Astrocyte of the spinal cord (primary cell): Measurements from ENCODE around the gene DRD2.
A peak's percentile ranks its signal among the peaks of the same experiment; 100 is the strongest.

Experiments
- DNase-seq: peaks from one replicate; pipeline ENCODE4 v3.0.0; 2011; ENCODE audit warnings: low read depth, low spot score
- H3K4me3 ChIP-seq: 2 replicates; pipeline ENCODE4 v1.5.1; 2011; ENCODE audit warnings: low read depth, mild to moderate bottlenecking, low read length, moderate library complexity
- CTCF ChIP-seq: IDR thresholded peaks from 2 replicates; pipeline ENCODE4 v1.5.1; 2012; ENCODE audit warnings: low read depth, mild to moderate bottlenecking, low read length, inconsistent platforms
- in situ Hi-C: cut with HindIII; loops from 2 replicates; pipeline ENCODE4 v1.10.0; 2017; ENCODE audit warnings: low sequenced_read_pairs

The DRD2 gene

GRCh38 chr11:113377681-113378412 is 97.4 kb downstream of the DRD2 start:
- DNase-seq = no peak
- in situ Hi-C loops = no loop called here
- TF ChIP-seq CTCF = no peak
- no peak overlapping the region for H3K4me3 ChIP-seq

GRCh38 chr11:113376156-113376555 is 99.0 kb downstream of the DRD2 start:
- H3K4me3 ChIP-seq = no peak overlapping the region
- in situ Hi-C loops = no loop called here
- no peak for DNase-seq
- TF ChIP-seq CTCF = no peak

GRCh38 chr11:113375402-113375801 is 99.8 kb downstream of the DRD2 start:
- no peak overlapping the region for H3K4me3 ChIP-seq
- TF ChIP-seq CTCF = no peak
- in situ Hi-C loops = no loop called here
- no peak for DNase-seq

DNA sequence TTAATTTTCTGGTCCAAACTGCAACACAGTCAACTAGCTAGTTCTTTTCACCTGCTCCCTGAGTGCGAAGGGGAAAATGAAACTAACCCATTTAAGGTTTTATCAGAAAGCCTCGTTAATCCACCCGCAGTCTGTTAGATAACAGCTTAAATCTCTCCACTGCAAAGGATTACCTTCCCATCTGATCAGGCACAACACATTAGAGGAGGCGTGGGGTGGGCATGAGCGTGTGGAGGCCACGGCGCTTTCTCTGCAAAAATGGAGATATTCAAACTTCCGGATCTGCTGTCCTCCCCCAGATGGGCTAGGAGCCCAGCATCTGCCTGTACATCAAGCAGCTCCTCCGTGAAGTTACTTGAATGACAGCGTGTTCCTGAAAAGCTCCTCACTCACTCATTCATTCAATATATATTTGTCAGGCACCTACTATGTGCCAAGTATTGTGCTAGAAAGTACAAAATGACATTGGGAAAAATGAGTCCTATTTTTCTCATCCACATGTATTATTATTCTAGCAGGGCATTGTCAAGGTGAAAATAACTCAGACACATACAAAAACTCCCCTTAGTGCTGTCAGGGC is 101.1 kb downstream of the DRD2 start:
- no peak for DNase-seq
- H3K4me3 ChIP-seq = no peak overlapping the region
- in situ Hi-C loops = no loop called here
- TF ChIP-seq CTCF = no peak

GRCh38 chr11:113373306-113373705 is 101.9 kb downstream of the DRD2 start:
- no peak for TF ChIP-seq CTCF
- no peak overlapping the region for H3K4me3 ChIP-seq
- in situ Hi-C loops = no loop called here
- peak; percentile 28 for DNase-seq

DNA sequence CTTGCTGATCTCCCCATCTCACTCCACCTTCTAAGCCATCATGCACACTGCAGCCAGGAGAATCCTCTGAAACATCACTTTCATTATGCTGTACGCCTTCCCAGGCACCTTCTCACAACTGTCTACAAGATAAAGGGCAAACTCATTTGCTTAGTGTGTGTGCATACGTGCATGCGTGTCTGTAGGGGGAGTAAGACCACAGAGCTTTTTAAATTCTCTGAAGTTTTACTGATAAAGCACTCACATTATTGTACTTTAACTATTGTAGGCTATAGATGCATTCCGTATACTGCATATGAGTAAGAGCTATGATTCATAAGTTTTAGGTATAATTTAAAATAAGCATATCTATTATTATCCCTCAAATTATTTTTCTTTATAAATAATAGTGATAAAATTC is 102.9 kb downstream of the DRD2 start:
- no peak overlapping the region for H3K4me3 ChIP-seq
- in situ Hi-C loops = no loop called here
- peak; percentile 27 for TF ChIP-seq CTCF
- no peak for DNase-seq
